Eye (tissue), 1 donor: ENCODE results near the gene TACR3.
"Not testable (repeated sequence)": the region's sequence is repeated elsewhere in the genome, so short reads cannot be mapped to it uniquely, and the experiment has no call there.

Experiments
- DNase-seq: peaks from one replicate; pipeline ENCODE4 v3.0.0-alpha.2; 2015

Gene TACR3

DNA sequence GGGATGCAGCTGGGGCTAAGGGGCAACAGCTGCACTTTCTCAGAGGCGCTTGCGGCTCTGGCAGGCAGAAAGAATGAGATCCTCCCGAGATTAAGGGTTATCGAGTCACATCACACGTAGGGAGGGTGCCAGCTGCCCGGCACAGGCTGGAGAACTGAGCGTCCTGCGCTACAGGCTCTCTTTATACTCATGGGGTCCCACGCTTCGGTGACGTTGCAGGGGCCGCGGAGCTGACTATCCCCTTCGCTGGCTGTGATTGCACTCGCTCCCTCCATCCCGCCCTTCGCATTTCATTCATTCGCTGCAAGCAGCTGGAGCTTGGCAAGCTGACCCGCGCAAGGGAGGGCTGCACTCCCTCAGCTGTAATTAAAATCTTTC lies at the start of gene TACR3:
TACR3 (minus strand) TSS at position 156 of the 378 bp plus-strand sequence. CDS start 310 bp downstream, outside the sequence.
- peak; percentile 87 for DNase-seq

DNA sequence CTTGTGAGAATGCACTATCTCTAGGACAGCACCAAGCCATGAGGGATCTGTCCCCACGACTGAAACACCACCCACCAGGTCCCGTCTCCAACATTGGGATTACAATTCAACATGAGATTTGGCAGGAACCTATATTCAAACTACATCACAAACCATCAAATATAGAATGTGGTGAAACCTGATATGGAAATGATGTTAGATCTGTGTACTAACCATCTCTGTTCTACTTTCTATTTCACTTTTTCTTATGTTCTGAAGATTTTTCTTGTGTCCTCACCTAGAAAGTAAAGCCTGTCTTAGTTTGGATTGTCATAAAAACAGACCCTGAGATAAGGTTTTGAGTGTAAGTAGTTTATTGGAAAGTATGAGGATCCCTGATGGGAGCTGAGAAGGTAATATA lies 37.8 kb upstream of the TACR3 start:
- no peak for DNase-seq

DNA sequence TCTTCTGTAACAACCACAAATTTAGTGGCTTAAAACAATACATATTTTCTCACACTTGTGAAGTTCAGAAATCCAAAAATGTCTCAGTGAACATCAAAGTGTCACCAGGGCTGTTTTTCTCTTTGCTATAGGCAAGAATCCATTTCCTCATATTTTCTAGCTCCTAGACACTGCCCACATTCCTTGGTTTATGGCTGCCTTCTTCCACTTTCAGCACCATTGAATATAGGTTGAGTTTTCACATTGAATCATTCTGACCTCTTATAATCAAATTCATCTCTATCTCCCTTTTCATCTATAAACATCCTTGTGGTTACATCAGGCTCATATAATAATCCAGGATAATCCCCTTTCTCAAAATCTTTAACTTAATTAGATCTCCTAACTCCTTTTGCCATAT lies 37.0 kb upstream of the TACR3 start:
- no peak for DNase-seq

DNA sequence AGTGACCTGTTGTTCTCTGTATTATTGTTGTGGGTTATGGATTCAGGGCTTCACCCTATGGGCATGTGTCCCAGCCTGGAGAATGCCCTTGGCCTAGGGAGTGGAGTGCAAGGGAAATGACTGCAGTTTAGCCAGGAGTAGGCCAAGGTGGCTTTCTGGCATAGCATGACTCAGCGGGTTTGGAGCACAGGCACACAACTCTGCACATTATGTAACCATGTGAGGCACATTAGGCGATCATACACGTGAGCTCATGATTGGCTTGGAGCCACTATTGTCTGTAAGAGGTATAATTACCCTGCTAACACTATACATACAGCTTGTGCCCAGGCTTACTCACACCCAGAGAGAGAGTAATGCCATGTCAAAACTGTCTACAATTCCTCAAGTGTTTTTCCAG lies 35.1 kb upstream of the TACR3 start:
- DNase-seq = peak; percentile 2

DNA sequence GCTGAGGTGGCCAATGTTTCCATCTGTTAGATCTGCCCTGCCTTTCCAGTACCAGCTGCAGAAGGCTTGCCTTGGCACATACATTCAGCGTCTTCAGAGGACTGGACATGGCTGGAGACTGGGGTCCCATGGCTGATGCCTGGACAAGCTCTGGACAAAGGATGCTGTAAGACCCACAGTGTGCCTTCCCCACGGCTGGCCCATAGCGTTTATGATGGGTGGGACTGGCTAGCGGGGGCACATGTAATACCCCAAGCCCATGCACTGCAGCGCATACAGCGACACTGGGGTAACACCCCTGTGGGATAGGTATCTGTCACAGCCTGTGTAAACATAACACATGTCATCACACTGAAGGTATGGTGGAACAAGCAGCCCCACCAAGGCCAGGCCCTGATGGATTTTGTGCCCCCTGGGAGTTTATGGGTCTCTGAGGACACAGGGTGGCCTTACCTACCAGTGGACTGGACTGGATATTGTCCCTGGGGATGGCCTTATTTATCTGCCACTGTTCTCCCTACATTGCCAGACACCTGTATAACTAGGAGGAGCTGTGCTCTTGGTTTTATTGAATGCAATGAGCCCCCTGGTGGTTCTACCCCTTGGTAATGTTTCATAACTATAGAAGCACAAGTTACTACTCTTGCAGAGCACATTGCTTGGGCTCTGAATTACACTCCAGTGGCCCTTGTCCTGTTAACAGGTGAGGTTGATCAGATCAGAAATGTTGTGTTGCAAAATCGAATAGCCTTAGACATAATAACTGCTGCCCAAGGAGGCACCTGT lies 34.3 kb upstream of the TACR3 start:
- DNase-seq = no peak

GRCh38 chr4:103723150-103723549 lies 3.4 kb upstream of the TACR3 start:
- not testable (repeated sequence) for DNase-seq

DNA sequence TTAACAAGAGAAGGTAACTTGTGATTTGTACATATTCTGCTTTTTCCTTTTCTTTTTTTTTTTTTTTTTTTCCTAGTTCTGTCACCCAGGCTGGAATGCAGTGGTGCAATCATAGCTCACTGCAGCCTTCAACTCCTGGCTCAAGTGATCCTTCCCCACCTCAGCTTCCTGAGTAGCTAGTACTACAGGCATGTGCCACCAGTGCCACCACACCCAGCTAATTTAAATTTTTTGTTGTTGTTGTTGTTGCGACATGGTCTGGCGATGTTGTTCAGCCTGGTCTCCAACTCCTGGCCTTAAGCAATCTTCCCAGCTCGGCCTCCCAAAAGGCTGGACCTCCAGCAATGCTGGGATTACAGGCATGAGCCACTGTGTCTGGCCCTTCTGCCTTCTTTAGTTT lies 1.5 kb upstream of the TACR3 start:
- no peak for DNase-seq

DNA sequence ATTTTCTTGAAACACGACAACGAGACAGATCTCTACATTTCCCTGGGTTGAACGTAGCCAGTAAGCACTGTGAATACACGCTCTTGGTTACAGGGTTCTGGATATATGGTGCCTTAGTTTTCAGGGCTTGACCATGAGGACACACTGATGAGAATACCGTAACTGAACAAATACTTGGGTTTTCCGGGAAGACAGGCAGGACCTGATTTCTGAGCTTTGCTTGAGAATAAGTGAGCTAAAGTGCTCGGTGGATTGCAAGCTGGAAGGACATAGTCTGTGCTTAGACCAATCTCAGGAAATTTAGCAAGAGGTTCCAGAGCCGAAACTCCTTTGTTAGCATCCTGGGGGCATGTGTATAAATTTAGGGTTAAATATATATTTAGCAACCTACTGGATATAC lies 876 bp upstream of the TACR3 start:
- no peak for DNase-seq

DNA sequence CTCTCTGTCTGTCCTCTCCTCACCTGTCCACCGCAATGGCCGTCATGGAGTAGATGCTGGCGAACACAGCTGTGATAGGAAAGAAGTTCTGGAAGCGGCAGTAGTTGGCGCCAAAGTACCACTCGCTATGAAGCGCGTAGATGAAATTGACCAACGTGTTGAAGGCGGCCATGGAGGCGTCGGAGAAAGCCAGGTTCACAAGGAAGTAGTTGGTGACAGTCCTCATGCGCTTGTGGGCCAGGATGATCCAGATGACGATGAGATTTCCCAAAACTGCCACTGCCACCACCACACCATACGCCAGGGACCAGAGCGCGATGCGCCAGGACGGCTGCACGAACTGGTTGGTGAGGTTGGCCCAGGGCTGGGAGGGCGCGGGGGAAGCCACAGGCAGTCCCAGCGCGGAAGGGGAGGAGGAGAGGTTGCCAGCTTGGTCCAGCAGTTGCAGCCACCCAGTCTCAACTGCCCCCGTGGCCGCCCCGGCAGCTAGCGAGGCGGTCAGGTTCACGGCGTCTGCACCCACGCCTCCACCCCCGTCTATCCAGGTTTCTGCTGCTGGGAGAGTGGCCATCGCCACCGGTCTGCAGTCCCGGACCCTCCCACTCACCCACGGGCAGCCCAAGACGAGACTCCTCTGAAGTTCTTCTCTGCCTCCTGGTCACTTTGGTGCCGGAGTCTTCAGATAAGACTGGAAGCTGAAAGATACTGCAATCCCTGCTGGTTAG lies 518 bp downstream of the TACR3 start:
- DNase-seq = peak; percentile 78

- no peak for DNase-seq
Observed at GRCh38 chr4:103692615-103693014, 27.2 kb downstream of the TACR3 start.

GRCh38 chr4:103673983-103674382 lies 45.8 kb downstream of the TACR3 start:
- no peak for DNase-seq

- DNase-seq = not testable (repeated sequence)
Observed at GRCh38 chr4:103666764-103667163, 53.0 kb downstream of the TACR3 start.

GRCh38 chr4:103664436-103665075 lies 55.2 kb downstream of the TACR3 start:
- DNase-seq = no peak

GRCh38 chr4:103648541-103648940 lies 71.2 kb downstream of the TACR3 start:
- DNase-seq = no peak

DNA sequence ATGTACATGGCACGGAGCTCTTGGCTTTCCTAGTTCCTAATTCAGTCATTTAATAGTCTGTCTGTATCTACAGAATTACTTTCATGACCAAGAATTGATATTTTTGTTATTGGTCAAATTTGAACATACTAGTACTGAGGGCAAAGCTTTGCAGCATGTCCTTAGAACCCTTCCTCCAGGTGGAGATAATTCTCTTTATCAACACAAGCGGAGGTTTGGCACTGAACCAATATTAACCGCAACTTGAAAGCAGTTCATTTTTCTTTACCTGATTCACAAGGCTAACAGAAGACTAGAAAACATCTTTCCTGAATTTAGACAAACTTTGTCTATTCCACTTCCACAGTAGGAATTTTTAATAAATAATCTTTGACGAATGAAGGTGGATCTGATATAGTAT lies 73.8 kb downstream of the TACR3 start:
- DNase-seq = no peak

DNA sequence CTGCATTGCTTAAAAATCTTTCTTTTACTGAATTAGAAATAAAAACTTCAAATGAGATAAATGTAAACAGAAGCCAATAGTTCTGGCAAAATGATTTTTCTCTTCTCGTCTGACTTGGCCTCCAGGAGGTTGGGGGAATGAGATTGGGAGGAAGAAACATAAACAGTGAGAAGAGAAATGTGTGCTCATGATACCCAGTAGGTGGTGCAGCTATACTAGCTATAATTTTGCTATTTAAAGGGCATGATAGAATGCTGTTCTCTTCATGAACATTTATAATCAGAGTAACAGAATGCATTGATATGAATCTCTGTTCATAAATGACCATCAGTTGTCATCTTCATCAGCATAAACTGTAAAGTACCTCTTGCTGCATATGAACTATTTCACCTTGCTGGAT lies 85.5 kb downstream of the TACR3 start:
- DNase-seq = no peak

GRCh38 chr4:103626296-103626695 lies 93.5 kb downstream of the TACR3 start:
- no peak for DNase-seq

GRCh38 chr4:103591841-103592240 lies 127.9 kb downstream of the TACR3 start:
- DNase-seq = no peak

DNA sequence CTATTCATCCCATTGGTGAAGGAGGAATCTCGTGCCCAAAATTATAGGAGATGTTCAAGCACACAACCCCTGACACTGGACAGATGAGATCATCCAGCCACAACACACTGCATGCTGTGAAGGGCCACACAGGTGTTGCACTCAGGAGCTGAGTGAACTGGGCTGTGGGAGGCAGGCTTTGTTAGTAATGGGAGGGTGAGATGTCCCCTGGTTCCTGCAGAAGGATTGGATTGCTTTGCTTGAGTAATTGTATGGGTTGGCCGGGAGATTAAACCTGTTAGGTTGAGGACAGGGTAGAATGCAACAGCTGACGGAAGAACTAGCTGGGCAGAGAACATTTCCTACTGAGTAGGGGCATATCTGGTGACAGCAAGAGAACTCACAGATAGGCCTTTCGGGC lies 152.2 kb downstream of the TACR3 start:
- DNase-seq = no peak

- not testable (repeated sequence) for DNase-seq
Observed at GRCh38 chr4:103559178-103559577, 160.6 kb downstream of the TACR3 start.
